Prostate gland (tissue), 2 donors: Measurements from ENCODE around the gene TMEM253. TPM values are rescaled to one million over a fixed set of nuclear protein-coding genes. Genes with fewer than 3 reads are reported as not detected.

Experiments
- DNase-seq: peaks from one replicate; pipeline ENCODE4 v3.0.0-alpha.2; 2019; ENCODE audit warnings: low spot score
- H3K27ac ChIP-seq, 2 donors: fragments of 200-600 bp; sonication (generic); 2 replicates each; pipeline ENCODE4 v1.5.1; 2017 to 2019
- H3K27me3 ChIP-seq: fragments of 200-600 bp; sonication (generic); replicated peaks from 2 replicates; pipeline ENCODE4 v1.5.1; 2019; ENCODE audit not compliant: insufficient read depth
- H3K36me3 ChIP-seq, 2 donors: fragments of 200-600 bp; sonication (generic); 1 replicate in 1 of 2; 2 replicates in 1 of 2; pipeline versions ENCODE4 v1.5.1 to v1.8.1; 2017 to 2019
- H3K4me1 ChIP-seq: fragments of 200-600 bp; sonication (generic); replicated peaks from 2 replicates; pipeline ENCODE4 v1.5.1; 2019
- H3K4me3 ChIP-seq, 2 donors: fragments of 200-600 bp; sonication (generic); 2 replicates each; pipeline ENCODE4 v1.5.1; 2017 to 2019
- H3K9me3 ChIP-seq: fragments of 200-600 bp; sonication (generic); 2 replicates; pipeline ENCODE4 v1.5.1; 2017
- POLR2A ChIP-seq: fragments of 450-650 bp; IDR thresholded peaks from one replicate; pipeline ENCODE4 v1.6.1; 2016; ENCODE audit warnings: antibody characterized with exemption, mild to moderate bottlenecking
- POLR2AphosphoS5 ChIP-seq: sonication (generic); formaldehyde crosslinking; IDR thresholded peaks from one replicate; pipeline ENCODE4 v1.6.1; 2017; ENCODE audit warnings: antibody characterized with exemption
- WGBS: methylation state at CpG from one replicate; pipeline ENCODE4 v1.1.5; 2018; 5-methylcytosine and 5-hydroxymethylcytosine counted together
- intact Hi-C: fragments of 100-400 bp; cut with DNase I; formaldehyde crosslinking; loops from one replicate; pipeline ENCODE4 v1.14.2; 2022
- total RNA-seq, 2 donors: library from RNA; depleted of rRNA; stranded (reverse); fragments of >200 nt; gene quantifications; one replicate each; pipeline ENCODE4 v1.1.0, GENCODE V29; 2016
- TF ChIP-seq, protein P1 (sequence below), 4 experiments: fragments of 200-600 bp in 2 of 4; fragments of 450-650 bp in 2 of 4; sonication (generic) in 2 of 4; IDR thresholded peaks; 1 replicate in 3 of 4; 2 replicates in 1 of 4; pipeline ENCODE4 v1.5.1; 2016 to 2019; ENCODE audit warnings: antibody characterized with exemption in 4 of 4, mild to moderate bottlenecking in 2 of 4, moderate library complexity in 2 of 4

TMEM253 gene
- total RNA-seq, 2 donors from 2014 or later = not detected

DNA sequence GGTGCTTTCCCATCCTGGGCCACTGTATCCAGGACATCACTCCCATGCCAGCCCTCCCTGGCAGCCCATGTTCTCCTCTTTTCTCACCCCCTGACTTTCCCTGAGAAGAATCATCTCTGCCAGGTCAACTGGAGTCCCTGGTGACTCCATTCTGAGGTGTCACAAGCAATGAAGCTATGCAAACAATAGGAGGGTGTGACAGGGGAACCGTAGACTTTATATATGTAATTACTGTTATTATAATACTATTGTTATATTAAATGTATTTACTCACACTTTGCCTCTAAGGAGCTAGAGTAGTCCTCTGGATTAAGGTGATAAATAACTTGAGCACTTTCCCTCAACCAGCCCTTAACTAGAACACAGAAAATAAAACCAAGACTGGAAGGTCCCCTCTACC is 11.6 kb upstream of the TMEM253 start:
- Histone ChIP-seq H3K4me3 (no peak overlapping the region), H3K27ac (no peak overlapping the region), H3K4me1 (no peaks in the 10 kb centered on the region), H3K36me3 (peaks cover 0 to 3% of the 10 kb centered on the region in 2 donors), H3K9me3 (no peaks in the 10 kb centered on the region), H3K27me3 (no peaks in the 10 kb centered on the region)
- 23% methylated on average over 1 of the region's 1 CpG for WGBS
- intact Hi-C loops = no loop called here
- DNase-seq = no peak
- no peak for TF ChIP-seq POLR2AphosphoS5
- no peak for TF ChIP-seq POLR2A
- TF ChIP-seq, protein P1, sequence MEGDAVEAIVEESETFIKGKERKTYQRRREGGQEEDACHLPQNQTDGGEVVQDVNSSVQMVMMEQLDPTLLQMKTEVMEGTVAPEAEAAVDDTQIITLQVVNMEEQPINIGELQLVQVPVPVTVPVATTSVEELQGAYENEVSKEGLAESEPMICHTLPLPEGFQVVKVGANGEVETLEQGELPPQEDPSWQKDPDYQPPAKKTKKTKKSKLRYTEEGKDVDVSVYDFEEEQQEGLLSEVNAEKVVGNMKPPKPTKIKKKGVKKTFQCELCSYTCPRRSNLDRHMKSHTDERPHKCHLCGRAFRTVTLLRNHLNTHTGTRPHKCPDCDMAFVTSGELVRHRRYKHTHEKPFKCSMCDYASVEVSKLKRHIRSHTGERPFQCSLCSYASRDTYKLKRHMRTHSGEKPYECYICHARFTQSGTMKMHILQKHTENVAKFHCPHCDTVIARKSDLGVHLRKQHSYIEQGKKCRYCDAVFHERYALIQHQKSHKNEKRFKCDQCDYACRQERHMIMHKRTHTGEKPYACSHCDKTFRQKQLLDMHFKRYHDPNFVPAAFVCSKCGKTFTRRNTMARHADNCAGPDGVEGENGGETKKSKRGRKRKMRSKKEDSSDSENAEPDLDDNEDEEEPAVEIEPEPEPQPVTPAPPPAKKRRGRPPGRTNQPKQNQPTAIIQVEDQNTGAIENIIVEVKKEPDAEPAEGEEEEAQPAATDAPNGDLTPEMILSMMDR (IDR thresholded peaks at IDR 0.05) = no peak

DNA sequence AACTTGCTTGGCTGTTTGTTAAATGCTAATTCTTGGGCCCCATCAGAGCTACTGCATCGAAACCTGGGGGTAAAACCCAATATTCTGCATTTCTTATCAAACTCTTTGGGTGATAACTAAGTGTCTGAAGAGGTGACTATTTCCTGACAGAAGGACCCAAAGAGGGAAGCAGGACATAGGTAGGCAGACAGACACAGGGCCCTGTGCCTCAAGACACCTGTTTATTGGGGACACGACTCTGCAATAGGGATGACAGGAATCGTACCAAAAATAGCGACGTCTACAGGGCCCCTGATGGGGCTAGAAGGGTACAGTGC is 11.0 kb upstream of the TMEM253 start:
- H3K4me1 ChIP-seq = no peaks in the 10 kb centered on the region
- 77% methylated on average over 5 of the region's 5 CpGs for WGBS
- H3K27me3 ChIP-seq = no peaks in the 10 kb centered on the region
- H3K36me3 ChIP-seq = peaks cover 0 to 3% of the 10 kb centered on the region in 2 donors
- H3K4me3 ChIP-seq = no peak overlapping the region
- intact Hi-C loops = loop anchor here (5.0 to 10.0 kb wide), 2 partner anchors 73 to 475 kb away; no protein-coding TSS in a partner anchor
- no peaks in the 10 kb centered on the region for H3K9me3 ChIP-seq
- TF ChIP-seq POLR2AphosphoS5 (no peak), POLR2A (no peak)
- TF ChIP-seq, protein P1 (IDR thresholded peaks at IDR 0.05) = no peak
- DNase-seq = no peak
- H3K27ac ChIP-seq = no peak overlapping the region

DNA sequence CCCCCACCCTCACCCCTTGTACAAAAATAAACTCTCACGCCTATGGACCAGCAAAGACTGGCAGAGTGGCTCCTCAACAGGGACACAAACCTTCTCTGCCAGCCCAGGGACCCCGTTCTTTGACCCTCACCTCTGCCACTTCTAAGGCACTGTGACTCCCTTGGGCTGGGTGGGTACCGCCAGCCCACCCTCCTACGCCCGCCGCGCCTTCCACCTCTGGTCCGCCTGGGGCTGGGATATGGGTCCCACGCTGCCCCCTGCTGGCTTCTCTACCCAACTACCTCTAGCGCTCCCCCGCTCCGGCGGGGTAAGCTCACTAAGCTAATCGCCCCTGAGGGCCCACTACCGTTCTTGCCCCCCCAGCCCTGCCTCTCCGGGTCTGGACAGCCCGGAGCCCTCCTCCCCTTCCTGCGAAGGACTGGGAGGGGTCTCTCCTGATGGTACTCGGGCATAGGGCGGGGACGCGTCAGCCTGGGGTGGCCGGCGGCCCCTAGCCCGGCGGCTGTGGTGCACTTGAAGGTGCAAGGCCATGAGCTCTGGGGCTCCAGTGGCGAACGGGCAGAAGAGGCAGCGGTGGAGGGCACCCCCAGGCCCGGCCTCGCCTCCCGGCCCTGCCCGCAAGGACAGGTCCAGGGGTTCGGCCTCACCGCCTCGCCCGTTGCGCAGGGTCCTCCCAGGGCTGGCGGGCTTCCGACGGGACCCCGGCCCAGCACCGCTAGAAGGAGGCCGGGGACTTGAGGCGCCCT is 10.5 kb upstream of the TMEM253 start:
- no peak for TF ChIP-seq POLR2AphosphoS5
- TF ChIP-seq, protein P1 (IDR thresholded peaks at IDR 0.05) = peak in 3 of 4 experiments; percentile 18 to 36 (median 31)
- Histone ChIP-seq H3K4me1 (no peaks in the 10 kb centered on the region), H3K27me3 (no peaks in the 10 kb centered on the region), H3K36me3 (peaks cover 0 to 3% of the 10 kb centered on the region in 2 donors), H3K27ac (no peak overlapping the region), H3K4me3 (no peak overlapping the region), H3K9me3 (no peaks in the 10 kb centered on the region)
- 83% methylated on average over 27 of the region's 45 CpGs for WGBS
- intact Hi-C loops = loop anchor here (5.0 to 10.0 kb wide), 2 partner anchors 73 to 476 kb away; no protein-coding TSS in a partner anchor
- DNase-seq = no peak

DNA sequence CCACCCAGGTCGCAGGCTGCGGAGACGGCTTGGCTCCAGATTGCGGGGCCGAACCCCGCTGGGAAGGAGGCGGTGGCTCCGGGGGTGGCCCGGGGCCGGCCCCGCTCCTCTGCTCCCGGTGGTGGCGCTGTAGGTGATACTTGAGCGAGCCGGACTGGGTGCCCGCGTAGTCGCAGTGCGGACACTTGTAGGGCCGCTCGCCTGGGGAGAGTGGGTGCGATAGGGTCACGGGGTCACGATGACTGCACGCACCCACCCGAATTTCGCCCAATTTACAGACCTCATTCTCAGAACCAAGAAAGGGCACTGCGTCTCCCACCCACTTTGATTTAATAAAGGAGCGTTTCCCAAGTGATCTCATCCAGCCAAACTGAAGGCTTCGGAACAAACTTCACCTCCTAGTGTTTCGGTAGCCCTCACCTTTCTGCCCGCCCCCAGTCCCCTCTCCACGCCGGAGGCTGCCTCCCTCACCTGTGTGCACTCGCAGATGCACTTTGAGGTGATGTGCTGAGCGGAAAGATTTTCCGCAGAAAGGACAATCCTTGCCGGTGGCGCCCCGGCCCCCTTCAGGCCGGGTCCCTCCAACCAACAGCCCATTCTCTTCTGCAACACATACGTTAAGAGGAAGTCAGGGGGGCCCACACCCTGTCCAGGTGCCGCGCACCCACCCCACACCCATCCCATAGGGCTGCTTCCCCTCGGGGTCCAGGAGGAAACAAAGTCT is 9.8 kb upstream of the TMEM253 start:
- H3K9me3 ChIP-seq = no peaks in the 10 kb centered on the region
- intact Hi-C loops = loop anchor here (5.0 to 10.0 kb wide), 2 partner anchors 74 to 476 kb away; no protein-coding TSS in a partner anchor
- TF ChIP-seq POLR2A (no peak), POLR2AphosphoS5 (no peak)
- TF ChIP-seq, protein P1 (IDR thresholded peaks at IDR 0.05) = no peak
- no peak overlapping the region for H3K4me3 ChIP-seq
- H3K4me1 ChIP-seq = no peaks in the 10 kb centered on the region
- H3K27me3 ChIP-seq = no peaks in the 10 kb centered on the region
- DNase-seq = no peak
- H3K36me3 ChIP-seq = peaks cover 0 to 3% of the 10 kb centered on the region in 2 donors
- no peak overlapping the region for H3K27ac ChIP-seq
- 90% methylated on average over 44 of the region's 45 CpGs for WGBS
